ENCODE measurements around the gene NYNRIN.
"Not testable (repeated sequence)": the region's sequence is repeated elsewhere in the genome, so short reads cannot be mapped to it uniquely, and the experiment has no call there.

NYNRIN gene

DNA sequence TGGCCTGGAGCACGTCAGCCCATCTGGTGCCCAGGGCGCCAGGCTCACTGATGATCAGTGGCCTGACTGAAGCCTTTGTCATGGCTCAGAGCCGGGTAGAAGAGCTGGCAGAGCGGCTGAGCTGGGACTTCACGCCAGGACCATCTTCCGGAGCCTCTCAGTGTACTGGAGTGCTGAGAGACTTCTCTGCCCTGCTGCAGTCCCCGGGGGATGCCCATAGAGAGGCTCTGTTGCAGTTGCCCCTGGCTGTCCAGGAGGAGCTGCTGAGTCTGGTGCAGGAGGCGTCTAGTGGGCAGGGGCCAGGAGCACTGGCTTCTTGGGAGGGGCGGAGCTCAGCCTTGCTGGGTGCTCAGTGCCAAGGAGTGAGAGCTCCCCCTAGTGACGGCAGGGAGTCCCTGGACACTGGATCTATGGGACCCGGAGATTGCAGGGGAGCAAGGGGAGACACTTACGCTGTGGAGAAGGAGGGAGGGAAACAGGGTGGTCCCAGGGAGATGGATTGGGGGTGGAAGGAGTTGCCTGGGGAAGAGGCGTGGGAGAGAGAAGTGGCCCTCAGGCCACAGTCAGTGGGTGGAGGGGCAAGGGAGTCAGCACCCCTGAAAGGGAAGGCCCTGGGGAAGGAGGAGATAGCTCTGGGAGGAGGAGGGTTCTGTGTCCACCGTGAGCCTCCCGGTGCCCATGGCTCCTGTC, 32.9 kb downstream of the NYNRIN start:
- peak; percentile 82 for DNase-seq (ENCODE audit: low read depth)

DNA sequence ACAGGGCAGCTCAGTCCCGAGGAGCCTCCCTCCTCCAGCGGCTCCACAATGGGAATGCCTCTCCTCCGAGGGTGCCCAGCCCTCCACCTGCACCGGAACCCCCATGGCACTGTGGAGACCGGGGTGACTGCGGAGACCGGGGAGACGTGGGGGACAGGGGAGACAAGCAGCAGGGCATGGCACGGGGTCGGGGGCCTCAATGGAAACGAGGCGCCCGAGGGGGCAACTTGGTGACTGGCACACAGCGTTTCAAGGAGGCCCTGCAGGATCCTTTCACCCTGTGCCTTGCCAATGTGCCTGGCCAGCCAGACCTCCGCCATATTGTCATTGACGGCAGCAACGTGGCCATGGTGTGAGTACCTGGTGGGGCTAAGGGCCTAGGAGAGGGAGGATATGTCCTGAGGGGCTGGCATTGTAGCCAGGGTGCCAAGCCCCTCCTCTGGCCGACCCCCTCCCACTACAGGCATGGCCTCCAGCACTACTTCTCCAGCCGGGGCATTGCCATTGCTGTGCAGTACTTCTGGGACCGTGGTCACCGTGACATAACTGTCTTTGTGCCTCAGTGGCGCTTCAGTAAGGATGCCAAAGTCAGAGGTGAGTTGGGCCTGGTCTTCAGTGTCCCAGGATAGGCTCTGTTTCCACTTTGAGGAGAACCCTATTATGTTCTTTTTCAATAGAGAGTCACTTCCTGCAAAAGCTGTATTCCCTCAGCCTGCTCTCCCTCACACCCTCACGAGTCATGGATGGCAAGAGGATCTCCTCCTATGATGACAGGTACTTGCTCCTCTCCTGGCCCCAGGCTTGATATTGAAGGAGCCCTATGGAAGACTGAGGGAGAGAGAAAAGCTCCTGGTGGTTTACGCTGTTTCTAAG, 33.7 kb downstream of the NYNRIN start:
- no peak for DNase-seq (ENCODE audit: low read depth)

DNA sequence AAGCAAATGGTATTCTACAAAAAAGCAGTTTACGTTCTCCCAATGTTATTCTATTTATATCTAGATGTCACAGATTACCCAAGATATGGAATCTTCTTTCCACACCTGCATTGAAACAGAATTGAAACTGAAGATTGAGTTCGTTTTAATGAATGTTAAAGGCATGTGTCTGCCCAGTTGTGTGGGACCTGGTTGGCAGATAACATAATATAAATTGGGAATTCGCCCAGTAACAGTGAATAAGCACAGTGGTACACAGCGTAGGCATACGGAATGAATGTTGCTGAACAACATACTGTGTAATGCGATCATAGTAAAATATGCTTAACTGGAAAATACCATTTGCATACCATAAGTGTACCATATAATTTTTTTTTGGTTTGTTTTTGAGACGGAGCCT, 35.2 kb downstream of the NYNRIN start:
- DNase-seq (ENCODE audit: low read depth): no peak

DNA sequence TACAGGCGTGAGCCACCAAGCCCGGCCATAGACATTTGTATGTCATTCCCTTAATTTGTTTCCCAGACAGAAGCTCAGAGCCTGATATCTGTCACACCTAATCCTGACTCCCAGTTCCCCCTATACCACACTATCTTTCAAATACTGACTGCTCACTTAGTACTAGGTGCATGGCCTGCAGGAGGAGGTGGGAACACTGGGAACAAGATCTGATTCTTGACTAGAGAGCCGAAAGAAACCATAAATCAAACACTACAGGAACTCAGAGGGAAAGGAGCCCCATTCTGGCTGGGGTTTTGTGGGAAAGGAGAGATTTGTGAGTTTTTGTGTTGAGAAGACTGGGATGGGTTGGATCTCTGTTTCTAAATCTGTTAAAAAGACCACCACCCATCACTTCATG, 35.9 kb downstream of the NYNRIN start:
- no peak for DNase-seq (ENCODE audit: low read depth)

DNA sequence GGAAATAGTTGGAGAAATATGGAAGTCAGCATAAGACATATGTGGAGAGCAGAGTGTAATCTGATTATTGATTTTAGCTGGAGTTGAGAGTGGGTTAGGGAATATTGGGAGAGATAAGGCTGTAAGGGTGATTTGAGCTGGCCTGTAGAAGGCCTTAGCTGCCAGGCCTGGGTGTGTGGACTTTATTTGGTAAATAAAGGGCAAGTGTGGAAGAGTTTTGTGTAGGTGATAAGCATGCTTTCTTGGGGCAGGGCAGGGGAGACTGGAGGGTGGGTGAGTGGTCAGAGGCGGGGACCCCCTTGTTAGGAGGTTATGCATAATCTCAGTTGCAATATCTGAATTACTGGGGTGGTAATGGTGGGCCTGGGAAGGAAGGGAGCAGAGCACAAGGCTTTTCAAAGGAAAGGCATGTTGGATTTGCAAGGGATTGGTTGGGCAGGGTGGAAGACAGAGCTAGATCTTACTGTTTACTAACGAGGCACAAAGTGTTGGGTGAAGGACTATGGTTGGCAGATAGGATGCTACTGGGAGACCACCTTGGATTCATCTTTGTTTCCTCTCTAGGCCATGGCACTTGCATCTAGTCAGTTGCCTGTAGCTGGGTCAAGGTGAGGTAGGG, 36.5 kb downstream of the NYNRIN start:
- no peak for DNase-seq (ENCODE audit: low read depth)

DNA sequence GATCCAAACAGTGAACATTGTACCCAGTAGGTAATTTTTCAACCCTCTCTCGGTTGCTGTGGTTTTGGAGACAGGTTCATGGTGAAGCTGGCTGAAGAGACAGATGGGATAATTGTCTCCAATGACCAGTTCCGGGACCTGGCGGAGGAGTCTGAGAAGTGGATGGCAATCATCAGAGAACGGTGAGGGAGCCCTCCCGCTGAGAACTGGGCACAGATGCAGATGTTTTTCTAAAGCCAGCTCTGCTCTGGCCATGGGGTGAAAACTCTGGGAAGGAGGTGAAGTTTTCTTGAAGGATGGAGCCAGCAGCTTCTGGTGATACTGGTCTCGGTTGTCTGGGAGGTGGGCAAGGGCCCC, 37.2 kb downstream of the NYNRIN start:
- no peak for DNase-seq (ENCODE audit: low read depth)

DNA sequence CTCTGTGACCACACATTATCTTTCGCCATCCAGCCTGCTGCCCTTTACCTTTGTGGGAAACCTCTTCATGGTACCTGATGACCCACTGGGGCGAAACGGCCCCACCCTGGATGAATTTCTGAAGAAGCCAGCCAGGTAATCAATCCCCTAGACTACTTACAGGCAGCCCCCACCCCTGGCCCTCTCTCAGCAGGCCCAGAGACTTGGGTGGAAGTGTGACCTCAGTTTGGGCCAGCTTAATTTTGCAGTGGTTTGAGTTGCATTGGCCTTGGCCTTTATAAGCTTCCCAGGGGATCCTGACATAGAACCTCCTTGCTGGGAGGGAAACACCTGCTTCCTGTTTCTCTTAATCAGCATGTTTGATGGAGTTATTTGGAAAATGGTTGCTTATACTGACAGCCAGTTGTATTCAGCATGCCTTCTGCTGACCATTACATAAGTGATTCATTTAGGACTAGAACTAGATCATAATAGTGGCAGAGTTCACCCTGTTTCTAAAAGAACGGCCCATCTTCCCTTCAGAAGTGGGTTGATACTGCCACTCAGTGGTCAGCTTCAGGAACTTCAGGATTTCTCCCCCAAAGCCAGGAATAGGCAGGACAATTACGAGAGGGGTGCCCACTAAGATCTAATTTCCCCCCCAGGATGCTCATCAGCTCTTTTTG, 37.7 kb downstream of the NYNRIN start:
- no peak for DNase-seq (ENCODE audit: low read depth)

DNA sequence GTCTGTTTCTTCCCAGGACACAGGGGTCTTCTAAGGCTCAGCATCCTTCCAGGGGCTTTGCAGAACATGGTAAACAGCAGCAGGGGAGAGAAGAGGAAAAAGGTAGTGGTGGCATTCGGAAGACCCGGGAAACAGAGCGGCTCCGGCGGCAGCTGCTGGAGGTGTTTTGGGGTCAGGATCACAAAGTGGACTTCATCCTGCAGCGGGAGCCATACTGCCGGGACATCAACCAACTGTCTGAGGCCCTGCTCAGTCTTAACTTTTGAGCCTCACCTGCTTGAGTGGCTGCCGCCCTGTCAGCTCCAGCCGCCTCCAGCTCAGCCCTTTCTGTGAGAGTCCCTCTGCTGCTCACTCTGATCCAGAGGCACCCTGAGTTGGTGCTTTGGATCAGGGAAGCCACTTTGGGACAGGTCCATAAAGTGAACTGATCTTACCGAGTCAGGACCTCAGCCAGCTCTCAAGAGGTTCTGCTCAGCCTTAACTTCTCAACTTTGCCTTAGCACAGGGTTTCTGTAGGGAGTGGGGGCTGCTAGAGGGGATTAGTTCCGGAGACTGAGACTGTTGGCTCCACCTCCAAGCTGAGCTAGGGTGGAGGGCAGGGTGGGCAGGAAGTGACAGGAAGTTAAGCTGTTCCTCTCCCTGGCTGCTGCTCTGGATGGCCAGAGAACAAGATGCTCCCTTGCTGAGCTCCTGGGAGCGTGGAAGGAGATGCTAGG, 38.4 kb downstream of the NYNRIN start:
- no peak for DNase-seq (ENCODE audit: low read depth)

DNA sequence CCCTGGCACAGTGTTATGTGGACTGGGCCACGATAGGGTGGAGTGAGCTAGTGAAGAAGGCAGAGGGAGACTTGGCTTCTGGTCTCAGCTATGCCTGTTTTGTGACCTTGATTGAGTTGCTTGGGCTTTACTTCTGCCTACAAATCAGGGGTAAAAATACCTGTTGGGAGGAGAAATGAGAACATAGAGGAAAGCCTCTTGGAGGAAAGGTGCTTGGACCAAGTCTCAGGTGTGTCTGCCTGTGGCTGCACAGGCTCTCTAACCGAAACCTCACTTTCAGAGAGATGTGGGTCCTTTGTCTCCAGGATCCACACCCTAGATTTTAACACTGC, 38.9 kb downstream of the NYNRIN start:
- no peak for DNase-seq (ENCODE audit: low read depth)

DNA sequence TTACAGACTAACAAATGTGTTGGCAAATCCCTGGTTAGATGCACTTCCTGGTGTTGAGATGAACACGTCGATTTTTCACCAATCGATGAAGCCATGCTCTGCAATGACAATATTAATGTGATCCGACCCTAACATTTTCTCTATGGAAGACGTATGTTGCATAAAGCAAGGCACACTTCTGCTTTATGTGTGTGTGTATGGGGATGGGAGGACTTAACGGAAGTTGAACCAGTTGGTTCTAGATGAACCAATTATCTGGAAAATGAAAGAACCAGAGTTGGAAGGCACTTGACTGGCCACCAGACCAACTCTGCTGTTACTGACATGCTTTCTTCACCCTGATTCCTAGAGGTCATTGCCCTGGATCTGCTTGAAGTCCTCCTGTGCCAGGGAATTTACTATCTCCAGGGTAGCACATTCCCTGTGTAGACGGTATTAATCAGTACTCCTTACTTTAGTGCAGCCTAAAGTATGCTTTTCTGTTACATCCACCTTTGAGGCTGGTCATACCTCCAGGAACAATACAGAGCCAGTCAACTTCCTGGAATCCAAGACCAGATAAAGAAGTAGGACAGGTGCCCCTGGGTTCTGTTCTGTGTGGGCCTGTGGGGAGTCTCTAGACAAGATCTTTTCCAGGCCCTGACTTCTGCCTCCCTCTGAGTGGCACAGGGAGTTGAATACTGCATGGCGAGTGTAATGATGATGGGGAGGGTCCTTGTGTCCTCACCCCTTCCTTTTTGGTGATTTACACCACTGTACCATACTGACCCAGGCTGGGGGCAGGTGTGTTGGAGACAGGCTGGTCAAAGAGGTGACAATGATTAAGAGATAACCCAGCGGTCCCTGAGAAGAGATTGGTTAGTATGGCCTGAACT, 39.7 kb downstream of the NYNRIN start:
- DNase-seq (ENCODE audit: low read depth): no peak

DNA sequence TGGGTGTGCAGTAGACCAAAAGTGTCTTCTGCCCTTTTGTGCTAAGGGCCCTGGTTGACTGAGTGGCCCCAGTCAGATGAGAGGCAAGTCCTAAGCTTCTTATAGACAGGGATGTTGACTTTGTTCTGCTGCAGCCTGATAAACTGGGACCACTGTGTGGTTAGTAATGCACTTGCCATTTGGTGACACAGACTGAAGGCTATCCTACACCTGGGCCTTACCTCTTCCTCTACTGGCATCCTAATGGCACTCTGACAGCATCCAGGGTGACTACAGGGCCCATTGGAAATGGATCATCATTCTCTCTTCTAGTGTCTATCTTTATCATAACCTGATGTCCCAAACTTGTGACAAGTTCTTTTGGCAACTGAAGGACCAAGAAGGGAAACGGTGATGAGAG, 40.5 kb downstream of the NYNRIN start:
- DNase-seq (ENCODE audit: low read depth): no peak

DNA sequence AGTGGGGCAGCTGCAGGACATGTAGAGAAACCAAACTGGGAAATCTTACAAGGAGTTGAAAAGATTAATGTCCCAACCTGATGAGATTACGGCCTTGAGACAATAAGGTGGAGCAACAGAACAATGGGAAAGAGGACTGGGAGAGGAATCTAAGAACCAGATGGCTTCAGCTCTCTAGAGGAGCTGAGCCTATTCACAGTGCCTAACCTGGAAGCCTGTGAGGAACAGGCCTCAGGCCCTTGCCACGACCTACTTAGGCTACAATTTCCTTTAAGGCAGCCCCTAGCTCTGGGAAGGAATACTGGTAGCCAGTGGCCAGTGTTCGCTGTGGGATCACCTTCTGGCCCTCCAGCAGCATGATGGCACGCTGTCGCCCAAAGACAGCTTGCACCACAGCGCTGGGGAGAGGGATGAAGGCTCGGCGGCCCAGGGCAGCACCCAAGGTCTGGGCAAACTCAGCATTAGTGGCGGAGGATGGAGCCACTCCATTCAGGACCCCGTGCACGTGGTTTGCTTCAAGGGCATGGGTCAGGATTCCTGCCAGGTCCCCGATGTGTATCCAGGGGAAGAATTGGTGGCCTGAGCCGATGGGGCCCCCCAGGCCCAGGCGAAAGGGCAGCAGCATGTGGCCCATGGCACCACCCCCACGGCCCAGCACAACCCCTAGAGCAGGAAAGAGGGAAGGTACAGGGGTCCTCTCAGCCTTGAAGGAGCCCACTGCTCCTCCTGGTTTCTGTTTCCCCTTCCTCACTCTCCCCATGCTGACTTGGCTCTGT, 41.2 kb downstream of the NYNRIN start:
- DNase-seq (ENCODE audit: low read depth): no peak

DNA sequence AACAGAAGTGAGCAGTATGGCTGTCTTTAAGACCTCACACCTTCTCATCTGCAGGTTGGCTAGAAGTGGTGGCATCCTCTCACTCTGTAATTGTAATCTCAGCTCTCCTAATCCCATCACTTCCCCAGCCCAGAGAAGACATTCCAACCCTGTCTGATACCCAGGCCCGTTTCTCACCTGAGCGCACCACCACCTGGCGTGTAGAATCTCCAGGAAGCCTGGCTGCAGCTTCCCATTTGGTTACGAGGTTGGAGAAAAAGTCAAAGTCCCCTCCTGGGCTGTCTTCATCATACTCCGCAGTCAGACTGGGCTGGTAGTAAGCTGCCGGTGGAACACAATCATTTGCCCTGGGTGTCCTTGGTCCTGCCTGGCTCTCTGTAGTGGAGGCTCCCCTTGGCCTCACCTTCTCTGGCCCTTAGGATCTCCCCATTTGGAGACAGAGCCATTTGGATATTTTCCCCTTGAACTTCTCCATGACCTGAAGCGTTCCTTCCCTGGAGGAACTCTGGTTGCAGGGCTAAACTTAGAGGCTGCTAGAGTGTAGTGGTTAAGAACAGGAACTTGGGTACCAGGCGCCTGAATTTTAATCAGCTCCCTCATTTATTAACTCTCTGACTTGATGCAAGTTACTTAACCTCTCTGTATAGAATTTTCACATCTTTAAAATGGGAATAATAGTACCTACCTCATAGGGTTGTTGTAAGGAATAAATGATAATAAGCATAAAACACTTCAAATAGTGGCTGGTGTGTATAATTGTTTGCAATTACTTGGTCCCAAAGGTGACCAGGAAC, 42.0 kb downstream of the NYNRIN start:
- no peak for DNase-seq (ENCODE audit: low read depth)

DNA sequence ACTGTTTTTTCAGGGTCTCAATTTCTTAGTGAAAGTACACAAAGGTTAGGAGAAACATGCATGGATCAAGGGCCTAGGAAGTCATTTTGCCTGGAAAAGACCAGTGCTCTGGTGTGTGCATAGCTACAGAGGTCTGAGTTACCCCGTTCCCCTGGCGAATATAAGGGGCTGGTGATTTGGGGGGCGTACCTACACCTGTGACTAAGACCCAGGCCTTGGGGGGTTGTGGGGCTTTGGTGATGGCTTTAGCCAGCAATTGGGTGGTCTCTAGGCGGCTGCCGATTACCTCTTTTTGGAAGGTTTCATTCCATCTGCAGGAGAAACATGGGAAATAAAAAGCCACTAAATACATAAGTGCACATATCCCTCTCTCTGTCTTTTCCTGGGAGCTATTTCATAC, 42.7 kb downstream of the NYNRIN start:
- no peak for DNase-seq (ENCODE audit: low read depth)

DNA sequence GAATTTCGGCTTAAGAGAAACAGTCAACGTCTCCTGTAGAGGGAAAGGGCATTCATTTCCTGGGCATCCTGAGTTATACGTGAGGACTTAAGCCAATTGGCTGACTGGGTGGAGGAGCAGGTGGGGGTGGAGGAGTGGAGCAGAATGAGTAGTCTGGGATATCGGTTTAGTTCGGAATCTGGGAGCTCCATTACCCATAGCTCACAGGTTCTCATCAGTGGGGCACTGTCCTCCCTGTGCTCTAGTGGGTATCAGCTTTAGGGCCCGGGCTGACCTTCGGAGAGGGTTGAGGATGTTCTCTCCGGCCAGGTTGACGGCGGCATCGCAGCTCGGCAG, 43.1 kb downstream of the NYNRIN start:
- no peak for DNase-seq (ENCODE audit: low read depth)

DNA sequence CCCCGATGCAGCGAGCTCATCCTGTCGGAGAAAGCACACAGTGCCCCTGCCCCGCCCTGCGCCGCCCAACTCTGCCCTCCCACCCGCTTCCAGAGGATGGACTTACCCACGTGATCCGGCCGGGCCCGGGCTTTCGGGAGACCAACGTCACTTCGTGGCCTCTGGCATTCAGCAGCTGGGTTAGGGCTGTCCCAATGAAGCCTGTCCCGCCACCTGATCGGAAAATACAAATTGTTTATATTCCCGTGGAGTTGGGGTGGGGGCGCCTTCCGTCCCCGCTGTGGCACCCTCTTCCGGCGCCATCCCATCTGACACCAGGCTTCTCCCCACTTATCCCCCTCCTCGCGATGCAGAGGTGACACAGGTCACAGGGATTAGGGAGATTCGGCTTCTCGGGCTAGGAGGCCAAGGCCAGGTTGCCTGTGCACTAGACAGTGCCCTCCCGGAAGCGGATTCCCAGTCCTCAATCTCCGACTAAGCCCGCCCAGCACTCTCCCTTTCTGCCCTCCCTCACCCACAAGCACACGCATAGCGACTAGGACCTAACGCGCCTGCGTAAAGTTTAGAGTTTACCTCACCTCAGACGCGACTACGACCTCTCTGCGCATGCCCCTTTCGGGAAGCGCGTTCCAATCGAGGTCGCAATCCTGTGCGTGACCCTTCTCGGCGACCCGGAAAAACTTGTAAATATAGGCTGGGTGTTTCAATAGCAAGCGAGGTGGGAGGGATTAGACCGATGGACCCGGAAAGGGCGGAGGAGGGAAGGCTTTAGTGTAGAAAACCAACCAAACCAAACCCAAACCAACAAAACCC, 43.6 kb downstream of the NYNRIN start, which contains the start of gene SDR39U1:
Gene SDR39U1, minus strand, starts transcription at position 537 of the 813 bp plus-strand sequence. Its CDS starts 7 bp downstream, at position 530.
- DNase-seq (ENCODE audit: low read depth): peak; percentile 95

DNA sequence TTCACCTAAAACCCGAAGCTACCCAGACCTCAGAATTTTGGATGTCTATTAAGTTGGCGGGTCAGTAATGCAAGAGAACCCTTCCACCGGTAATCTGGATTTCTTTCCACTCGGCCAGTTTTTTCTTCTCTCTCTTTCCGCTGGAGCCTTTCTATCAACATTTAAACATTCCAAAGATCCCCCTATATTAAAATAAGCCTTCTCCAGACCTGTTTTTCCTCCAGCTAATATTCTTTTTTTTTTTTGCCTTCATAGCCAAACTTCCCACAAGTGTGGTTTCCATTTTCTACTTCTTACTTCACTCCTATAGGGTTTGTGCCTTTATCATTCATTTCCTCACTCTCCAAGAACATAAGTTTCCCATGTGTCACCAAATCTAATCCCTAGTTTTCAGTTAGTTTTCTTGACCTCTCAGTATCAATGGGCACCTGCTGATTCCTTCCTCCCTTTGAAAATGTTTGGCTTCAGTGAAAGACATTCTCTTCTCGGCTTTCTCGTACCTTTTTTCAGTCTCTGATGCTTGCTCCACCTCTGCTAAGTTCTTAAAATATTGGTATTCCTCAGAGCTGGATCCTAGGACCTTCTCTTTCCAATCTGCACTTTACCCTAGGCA, 44.4 kb downstream of the NYNRIN start:
- no peak for DNase-seq (ENCODE audit: low read depth)

DNA sequence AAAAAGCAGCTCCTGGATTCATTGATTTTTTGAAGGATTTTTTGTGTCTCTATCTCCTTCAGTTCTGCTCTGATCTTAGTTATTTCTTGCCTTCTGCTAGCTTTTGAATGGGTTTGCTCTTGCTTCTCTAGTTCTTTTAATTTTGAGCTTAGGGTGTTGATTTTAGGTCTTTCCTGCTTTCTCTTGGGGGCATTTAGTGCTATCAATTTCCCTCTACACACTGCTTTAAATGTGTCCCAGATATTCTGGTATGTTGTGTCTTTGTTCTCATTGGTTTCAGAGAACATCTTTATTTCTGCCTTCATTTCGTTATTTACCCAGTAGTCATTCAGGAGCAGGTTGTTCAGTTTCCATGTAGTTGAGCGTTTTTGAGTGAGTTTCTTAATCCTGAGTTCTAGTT, 52.0 kb downstream of the NYNRIN start:
- DNase-seq (ENCODE audit: low read depth): not testable (repeated sequence)

Measured in activated T-cell treated with anti-CD3 and anti-CD28 coated beads for 24 hours (primary cell).